HAP-1 (cell line): ENCODE results near the gene PON1.

Source experiments
- DNase-seq, 2 experiments: peaks; one replicate each; pipeline ENCODE4 v3.0.0-alpha.2; 2016 to 2020; ENCODE audit warnings: low spot score in 2 of 2
- H3K27me3 ChIP-seq: fragments of 250-450 bp; sonication (Bioruptor Pico); 2 replicates; pipeline ENCODE4 v1.5.1; 2020; ENCODE audit warnings: low read depth, mild to moderate bottlenecking, moderate library complexity
- H3K36me3 ChIP-seq: fragments of 250-450 bp; sonication (Bioruptor Pico); replicated peaks from 2 replicates; pipeline ENCODE4 v1.5.1; 2020; ENCODE audit warnings: mild to moderate bottlenecking
- H3K4me1 ChIP-seq: fragments of 250-450 bp; sonication (Bioruptor Pico); 2 replicates; pipeline ENCODE4 v1.5.1; 2020; ENCODE audit warnings: mild to moderate bottlenecking
- H3K4me3 ChIP-seq: fragments of 250-450 bp; sonication (Bioruptor Pico); 2 replicates; pipeline ENCODE4 v1.5.1; 2020; ENCODE audit warnings: mild to moderate bottlenecking, moderate library complexity
- H3K9me3 ChIP-seq: fragments of 250-450 bp; sonication (Bioruptor Pico); 2 replicates; pipeline ENCODE4 v1.5.1; 2020; ENCODE audit warnings: mild to moderate bottlenecking, moderate library complexity
- in situ Hi-C: fragments of 300-500 bp; cut with MboI; formaldehyde crosslinking; loops from 3 replicates; pipeline ENCODE4 v1.14.3; 2020; ENCODE audit warnings: low sequenced_read_pairs, inconsistent platforms, mixed read lengths

The PON1 gene

DNA sequence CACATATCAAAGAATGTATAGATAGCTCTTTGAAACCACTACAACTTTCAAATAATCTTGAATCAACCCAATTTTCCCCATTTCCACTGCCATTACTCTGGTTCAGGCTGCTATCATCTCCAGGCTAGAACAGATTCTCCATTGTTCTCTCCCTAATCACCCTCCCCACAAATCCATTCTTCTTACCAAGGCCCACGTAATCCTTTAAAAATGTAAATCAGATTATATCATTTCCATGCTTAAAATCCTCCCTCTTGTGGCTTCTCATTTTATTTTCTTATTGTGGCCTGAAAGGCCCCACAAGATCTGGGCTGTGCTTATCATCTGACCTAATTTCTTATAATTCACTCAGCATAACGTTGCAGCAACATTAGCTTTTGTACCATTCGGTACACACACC, 3.0 kb upstream of the PON1 start:
- in situ Hi-C loops, result no loop called here
- Histone ChIP-seq H3K9me3 (no peaks in the 10 kb centered on the region), H3K4me3 (no peak overlapping the region), H3K36me3 (no peaks in the 10 kb centered on the region), H3K27me3 (no peaks in the 10 kb centered on the region), H3K4me1 (peaks cover 17% of the 10 kb centered on the region)
- peak; percentile 20 to 80 for DNase-seq

DNA sequence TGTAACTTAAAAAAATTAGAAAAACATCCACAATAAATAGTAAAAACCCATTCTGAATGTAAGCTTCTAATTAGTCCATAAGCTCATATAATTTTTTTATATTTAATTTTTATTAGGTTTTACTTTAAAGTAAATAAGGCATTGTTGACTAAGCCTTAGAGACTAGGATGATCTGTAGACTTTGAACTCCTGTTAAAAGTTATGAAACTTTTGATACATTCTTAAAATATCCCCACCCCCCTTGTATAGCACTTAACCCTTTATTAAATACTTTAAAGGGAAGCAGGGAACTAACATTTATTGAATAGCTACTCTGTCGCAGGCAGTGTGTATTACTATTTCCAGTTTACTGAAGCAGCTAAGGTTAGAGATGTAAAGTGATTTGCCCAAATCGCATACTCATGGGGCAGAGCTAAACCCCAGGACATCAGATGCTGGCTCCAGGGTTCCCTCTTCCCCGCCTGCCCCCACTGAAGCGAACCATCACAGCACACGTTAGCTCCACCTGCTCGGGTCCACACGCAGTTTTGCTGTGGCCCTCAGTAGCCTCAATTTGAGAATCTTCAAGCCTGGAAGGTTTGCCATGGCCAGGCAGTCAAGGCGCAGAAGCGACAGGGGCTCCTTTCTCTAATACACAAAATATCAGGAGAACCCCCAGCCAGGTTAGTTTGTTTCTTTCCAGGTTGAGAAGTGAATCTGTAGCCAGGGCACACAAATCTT, 762 bp downstream of the PON1 start:
- H3K27me3 ChIP-seq, result no peaks in the 10 kb centered on the region
- H3K36me3 ChIP-seq, result no peaks in the 10 kb centered on the region
- in situ Hi-C loops, result no loop called here
- no peak for DNase-seq
- H3K9me3 ChIP-seq, result no peaks in the 10 kb centered on the region
- H3K4me1 ChIP-seq, result peaks cover 11% of the 10 kb centered on the region
- H3K4me3 ChIP-seq, result no peak overlapping the region

DNA sequence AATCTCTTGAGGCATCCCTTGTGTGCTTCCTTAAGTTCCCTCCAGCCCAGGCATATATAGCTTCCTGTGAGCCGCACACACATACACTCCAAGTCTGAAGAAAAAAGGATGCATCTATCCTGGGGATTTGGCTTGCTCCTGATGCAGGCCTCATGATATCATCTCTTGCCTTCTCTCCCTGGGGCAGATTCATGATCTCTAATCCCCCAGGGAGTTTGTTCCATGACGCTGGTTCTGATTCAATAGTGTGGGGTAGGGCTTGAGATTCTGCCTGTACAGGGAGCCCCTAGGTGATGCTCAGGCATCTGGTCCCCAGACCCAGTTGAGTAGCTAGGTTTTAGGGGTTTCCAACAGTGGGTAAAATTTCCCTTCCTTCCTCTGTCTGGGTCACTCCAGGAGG, 1.5 kb downstream of the PON1 start:
- H3K4me1 ChIP-seq, result peaks cover 8% of the 10 kb centered on the region
- H3K9me3 ChIP-seq, result no peaks in the 10 kb centered on the region
- no peak for DNase-seq
- in situ Hi-C loops, result no loop called here
- no peak overlapping the region for H3K4me3 ChIP-seq
- H3K27me3 ChIP-seq, result no peaks in the 10 kb centered on the region
- no peaks in the 10 kb centered on the region for H3K36me3 ChIP-seq

DNA sequence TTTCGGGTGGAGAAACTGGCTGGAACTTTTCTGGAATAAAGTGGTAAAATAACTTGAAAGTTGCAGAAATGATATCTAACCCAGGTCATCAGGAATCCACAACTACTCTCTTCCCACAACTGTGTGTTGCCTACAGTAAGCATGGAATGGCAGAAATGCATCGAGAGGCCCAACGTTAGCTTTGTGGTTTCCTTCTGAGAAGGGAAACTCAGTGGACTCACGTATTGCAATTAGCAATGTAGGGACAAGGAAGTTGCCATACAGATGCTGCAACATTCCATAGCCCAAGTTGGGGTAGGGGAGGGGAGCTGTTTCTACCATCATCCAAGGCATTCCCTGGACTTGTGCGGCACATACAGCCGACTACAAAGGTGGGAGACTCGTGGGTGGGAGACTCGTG, 1.9 kb downstream of the PON1 start:
- H3K27me3 ChIP-seq, result no peaks in the 10 kb centered on the region
- no peaks in the 10 kb centered on the region for H3K9me3 ChIP-seq
- in situ Hi-C loops, result no loop called here

DNA sequence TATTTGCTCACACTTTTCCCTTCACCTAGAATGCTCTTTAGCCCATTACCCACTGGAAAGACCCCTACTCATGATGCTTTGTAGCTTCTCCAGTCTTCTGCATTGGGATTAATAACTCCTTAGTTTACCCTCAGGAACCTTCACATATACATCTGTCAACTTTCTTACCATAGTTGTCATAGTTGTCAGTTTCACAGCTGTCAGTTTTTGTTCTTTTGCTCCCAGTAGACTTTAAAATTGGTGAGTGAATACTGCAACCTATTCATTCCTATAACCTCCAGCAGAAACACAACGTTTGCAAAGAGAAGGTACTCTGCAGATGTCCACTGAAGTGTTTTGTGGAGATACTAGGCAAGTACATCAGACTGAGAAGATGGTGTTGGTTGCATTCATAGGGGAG, 2.6 kb downstream of the PON1 start:
- no peaks in the 10 kb centered on the region for H3K9me3 ChIP-seq
- no peak for DNase-seq
- H3K4me3 ChIP-seq, result no peak overlapping the region
- H3K36me3 ChIP-seq, result no peaks in the 10 kb centered on the region
- in situ Hi-C loops, result no loop called here
- no peaks in the 10 kb centered on the region; the same call in 1 of the 2 replicates for H3K4me1 ChIP-seq
- no peaks in the 10 kb centered on the region for H3K27me3 ChIP-seq

More for the DNA sequence above, 1.9 kb downstream of the PON1 start:
- no peak for DNase-seq
- H3K4me3 ChIP-seq, result no peak overlapping the region
- peaks cover 4% of the 10 kb centered on the region for H3K4me1 ChIP-seq
- no peaks in the 10 kb centered on the region for H3K36me3 ChIP-seq

DNA sequence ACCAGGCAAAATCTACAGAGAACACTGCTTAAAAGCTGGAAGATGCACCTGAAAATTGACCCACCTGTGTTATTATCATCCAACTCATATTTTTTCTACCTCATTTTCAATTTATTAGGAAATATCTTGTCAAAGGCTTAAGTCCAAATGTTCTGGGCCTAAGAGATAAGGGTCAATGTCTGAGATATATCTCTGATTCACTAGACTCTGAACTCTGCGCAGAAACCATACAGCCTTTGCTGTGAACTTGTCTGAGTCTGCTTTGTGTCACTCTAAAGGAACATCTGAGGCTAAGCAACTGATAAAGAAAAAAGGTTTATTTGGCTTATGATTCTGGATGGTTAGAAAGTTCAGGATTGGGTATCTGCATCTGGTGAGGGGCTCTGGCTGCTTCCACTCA, 3.7 kb downstream of the PON1 start:
- H3K4me1 ChIP-seq, result no peaks in the 10 kb centered on the region
- H3K9me3 ChIP-seq, result no peaks in the 10 kb centered on the region
- H3K36me3 ChIP-seq, result no peaks in the 10 kb centered on the region
- in situ Hi-C loops, result no loop called here
- no peaks in the 10 kb centered on the region for H3K27me3 ChIP-seq
- no peak for DNase-seq
- H3K4me3 ChIP-seq, result no peak overlapping the region

DNA sequence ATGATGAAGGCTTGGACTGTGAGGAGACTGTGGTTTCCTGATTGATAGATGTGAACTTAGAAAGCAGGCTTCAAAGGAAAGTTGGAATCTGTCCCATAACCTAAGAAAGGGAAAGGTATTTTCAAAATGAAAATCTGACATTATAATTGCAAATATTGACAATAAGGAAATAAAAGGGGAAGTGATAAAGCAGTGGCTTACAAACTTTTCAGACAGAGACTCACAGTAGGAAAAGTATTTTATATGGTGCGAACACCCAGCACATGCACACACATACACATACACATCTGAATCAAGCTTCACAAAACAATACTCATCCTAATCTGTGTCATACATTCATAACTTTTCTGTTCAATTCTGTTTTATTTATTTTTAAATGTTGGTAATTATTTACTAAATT, 4.8 kb downstream of the PON1 start:
- no peak for DNase-seq
- in situ Hi-C loops, result no loop called here
- Histone ChIP-seq H3K36me3 (no peaks in the 10 kb centered on the region), H3K9me3 (no peaks in the 10 kb centered on the region), H3K27me3 (no peaks in the 10 kb centered on the region), H3K4me3 (no peak overlapping the region), H3K4me1 (peaks cover 5% of the 10 kb centered on the region)

DNA sequence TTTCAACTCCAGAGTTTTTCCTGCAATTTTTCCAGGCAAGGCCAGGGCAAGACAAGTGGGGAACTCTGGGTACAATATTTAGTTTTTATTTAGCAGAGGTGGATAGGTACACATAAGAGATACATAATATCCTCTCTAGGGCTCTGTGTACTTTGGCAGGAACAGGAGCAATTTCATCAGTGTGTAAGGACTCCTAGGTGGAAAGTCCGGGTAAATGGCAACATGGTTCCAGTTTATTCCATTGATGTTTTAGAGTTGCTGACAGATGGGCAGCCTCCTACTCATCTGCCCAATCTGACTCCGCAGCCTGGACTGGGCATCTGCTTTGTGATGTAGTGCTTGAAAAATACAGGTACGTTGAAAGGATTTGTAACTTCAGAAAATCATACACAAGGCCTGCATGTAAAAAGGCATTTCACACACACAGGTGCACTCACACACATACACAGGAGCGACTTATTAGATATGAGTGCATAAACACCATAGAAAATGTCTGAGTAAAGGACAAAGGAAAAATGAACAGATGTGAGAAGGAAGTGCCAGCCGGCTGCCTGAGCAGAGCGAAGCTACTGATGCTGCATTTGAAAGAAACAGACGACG, 5.7 kb downstream of the PON1 start:
- H3K4me1 ChIP-seq, result peaks cover 5% of the 10 kb centered on the region
- H3K4me3 ChIP-seq, result no peak overlapping the region
- H3K9me3 ChIP-seq, result no peaks in the 10 kb centered on the region
- H3K36me3 ChIP-seq, result no peaks in the 10 kb centered on the region
- H3K27me3 ChIP-seq, result no peaks in the 10 kb centered on the region
- in situ Hi-C loops, result no loop called here
- DNase-seq, result no peak

DNA sequence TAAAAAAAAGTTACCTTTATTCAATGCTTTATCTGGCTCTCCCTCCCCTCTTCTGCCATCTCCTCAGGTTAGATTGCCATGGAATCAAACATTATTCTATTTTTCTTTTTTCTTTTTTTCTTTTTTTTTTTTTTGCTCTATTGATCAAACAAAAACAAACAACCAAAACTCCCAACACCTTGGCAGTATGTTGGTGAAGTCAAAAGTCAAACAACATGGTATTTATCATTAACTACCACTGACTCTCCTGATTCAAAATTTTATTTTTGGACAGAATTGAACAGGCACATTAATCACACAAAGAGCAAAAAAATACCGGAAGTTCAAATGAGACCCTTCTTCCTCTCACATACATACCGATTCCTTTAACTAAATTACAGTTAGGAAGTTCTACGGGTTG, 6.4 kb downstream of the PON1 start:
- Histone ChIP-seq H3K27me3 (no peaks in the 10 kb centered on the region), H3K4me3 (no peak overlapping the region), H3K4me1 (peaks cover 5% of the 10 kb centered on the region), H3K9me3 (no peaks in the 10 kb centered on the region), H3K36me3 (no peaks in the 10 kb centered on the region)
- in situ Hi-C loops, result no loop called here
- no peak for DNase-seq

DNA sequence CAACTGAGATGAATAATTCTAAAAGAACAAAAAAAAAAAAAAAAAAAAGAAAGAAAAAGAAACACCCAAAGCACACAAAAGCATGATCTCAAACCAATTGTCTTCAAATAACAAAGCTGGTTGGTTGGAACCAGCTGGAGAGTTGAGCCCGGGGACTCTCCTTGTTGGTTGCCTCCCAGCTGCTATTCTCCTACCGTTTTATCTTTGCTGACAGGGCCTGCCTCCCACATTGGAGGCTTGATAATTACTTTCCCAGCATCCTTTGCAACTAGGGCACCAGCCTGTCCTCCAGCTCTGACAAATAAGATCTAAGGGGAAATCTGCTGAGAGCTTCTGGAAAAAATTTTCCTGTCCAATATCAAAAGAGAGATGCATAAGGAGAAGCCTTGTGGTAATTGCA, 6.8 kb downstream of the PON1 start:
- no peak overlapping the region for H3K4me3 ChIP-seq
- in situ Hi-C loops, result no loop called here
- H3K36me3 ChIP-seq, result no peaks in the 10 kb centered on the region
- peaks cover 5% of the 10 kb centered on the region for H3K4me1 ChIP-seq
- no peaks in the 10 kb centered on the region for H3K27me3 ChIP-seq
- peak in 1 of 2 experiments; percentile 24 for DNase-seq
- H3K9me3 ChIP-seq, result no peaks in the 10 kb centered on the region

DNA sequence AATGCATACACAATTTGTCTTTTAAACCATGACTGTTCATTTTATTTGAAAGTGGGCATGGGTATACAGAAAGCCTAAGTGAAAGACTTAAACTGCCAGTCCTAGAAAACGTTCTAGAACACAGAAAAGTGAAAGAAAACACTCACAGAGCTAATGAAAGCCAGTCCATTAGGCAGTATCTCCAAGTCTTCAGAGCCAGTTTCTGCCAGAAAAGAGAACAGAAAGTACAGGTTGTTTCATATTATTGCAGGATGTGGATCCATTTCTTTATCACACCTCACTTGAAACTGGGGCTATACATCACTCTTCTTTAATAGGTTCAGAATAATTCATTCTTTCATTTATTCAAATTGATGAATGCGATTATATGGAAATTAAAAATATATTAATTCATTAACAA, 7.7 kb downstream of the PON1 start:
- H3K4me3 ChIP-seq, result no peak overlapping the region
- H3K9me3 ChIP-seq, result no peaks in the 10 kb centered on the region
- H3K36me3 ChIP-seq, result no peaks in the 10 kb centered on the region
- H3K27me3 ChIP-seq, result no peaks in the 10 kb centered on the region
- peaks cover 5% of the 10 kb centered on the region for H3K4me1 ChIP-seq
- in situ Hi-C loops, result no loop called here
- no peak for DNase-seq

DNA sequence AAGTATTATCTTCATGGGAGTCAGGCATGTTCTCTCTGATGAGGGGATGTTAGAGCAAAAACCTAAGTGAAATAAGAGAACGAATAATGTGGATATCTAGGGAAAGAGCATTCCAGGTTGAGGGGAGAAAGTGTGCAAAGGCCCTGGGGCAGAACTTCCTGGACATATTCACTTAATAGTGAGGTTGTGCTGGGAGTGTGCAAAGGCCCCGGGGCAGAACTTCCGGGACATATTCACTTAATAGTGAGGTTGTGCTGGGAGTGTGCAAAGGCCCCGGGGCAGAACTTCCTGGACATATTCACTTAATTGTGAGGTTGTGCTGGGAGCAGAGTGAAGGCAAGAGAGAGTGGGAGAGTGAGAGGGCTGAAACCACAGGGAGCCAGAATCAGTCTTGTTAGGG, 11.8 kb downstream of the PON1 start:
- Histone ChIP-seq H3K4me3 (no peak overlapping the region), H3K27me3 (no peaks in the 10 kb centered on the region), H3K4me1 (peaks cover 8% of the 10 kb centered on the region), H3K36me3 (no peaks in the 10 kb centered on the region), H3K9me3 (no peaks in the 10 kb centered on the region)
- in situ Hi-C loops, result no loop called here
- DNase-seq, result no peak

DNA sequence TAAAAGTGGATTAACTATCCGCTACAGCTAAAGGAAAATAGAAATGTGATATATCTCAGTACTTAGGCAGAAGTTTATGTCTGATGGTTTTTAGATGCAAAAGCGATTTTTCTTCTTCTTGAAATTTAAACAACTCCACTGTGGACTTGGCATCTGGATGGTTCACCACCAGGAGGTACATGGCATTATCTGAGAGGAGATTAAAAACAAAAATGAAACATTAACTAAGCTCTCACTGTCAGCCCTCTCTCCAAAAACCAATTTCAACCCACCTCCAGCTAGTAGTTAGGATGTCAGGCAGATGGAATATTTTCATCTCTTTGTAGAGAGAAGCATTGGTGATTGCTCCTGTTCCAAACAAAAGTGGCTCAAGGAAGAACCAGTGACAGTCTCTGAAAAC, 12.9 kb downstream of the PON1 start:
- in situ Hi-C loops, result no loop called here
- H3K4me1 ChIP-seq, result peaks cover 8% of the 10 kb centered on the region
- H3K9me3 ChIP-seq, result no peaks in the 10 kb centered on the region
- DNase-seq, result no peak
- H3K27me3 ChIP-seq, result no peaks in the 10 kb centered on the region
- no peaks in the 10 kb centered on the region for H3K36me3 ChIP-seq
- no peak overlapping the region for H3K4me3 ChIP-seq

DNA sequence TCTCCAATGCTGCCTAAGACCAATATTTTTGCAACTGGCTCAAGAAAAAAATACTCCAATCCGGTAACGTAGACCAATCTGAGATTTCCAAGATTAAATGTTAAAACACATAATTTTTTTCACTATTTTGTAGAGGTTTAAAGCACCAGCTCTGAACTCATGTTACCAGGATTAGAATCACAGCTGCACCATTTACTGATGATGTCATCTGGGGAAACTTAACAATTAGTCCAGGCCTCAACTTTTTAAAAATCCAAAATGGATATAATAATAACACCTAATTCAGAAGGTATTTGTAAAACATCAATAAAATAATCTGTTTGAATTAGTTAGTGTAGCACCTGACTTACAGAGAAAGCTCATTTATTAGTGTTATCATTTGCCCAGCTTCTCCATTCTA, 14.4 kb downstream of the PON1 start:
- no peak for DNase-seq
- H3K36me3 ChIP-seq, result no peaks in the 10 kb centered on the region
- no peaks in the 10 kb centered on the region for H3K9me3 ChIP-seq
- H3K4me1 ChIP-seq, result peaks cover 3% of the 10 kb centered on the region
- H3K4me3 ChIP-seq, result no peak overlapping the region
- H3K27me3 ChIP-seq, result no peaks in the 10 kb centered on the region
- in situ Hi-C loops, result no loop called here

DNA sequence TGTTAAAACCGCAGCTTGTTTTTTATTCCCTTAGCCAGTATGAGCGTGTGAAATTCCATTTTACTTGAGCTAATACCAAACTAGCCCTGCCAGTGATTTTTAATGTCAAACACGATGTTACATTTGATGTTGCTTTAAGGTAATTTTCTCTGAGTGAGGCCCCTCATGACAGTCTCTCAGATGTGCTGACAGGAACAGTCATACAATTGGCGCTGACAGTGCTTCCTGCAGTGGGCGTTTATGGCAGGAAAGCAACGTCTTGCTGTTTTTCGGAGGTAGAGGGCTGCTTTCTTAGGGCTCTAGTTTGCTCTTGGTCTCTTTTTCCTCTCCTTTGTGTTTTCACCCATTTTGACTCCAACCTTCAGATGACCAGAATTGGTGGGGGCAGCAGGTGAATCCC, 19.3 kb downstream of the PON1 start:
- Histone ChIP-seq H3K27me3 (no peaks in the 10 kb centered on the region), H3K4me3 (no peak overlapping the region), H3K9me3 (no peaks in the 10 kb centered on the region), H3K36me3 (no peaks in the 10 kb centered on the region), H3K4me1 (peaks cover 7% of the 10 kb centered on the region)
- in situ Hi-C loops, result no loop called here
- DNase-seq, result no peak
